ENCODE measurements around the gene SCO2.
"Not testable (repeated sequence)": the region's sequence is repeated elsewhere in the genome, so short reads cannot be mapped to it uniquely, and the experiment has no call there.

The SCO2 gene

GRCh38 chr22:50548921-50549790, 23.8 kb upstream of the SCO2 start:
- no peak for DNase-seq

- no peak for DNase-seq
Observed at GRCh38 chr22:50548040-50548920, 22.9 kb upstream of the SCO2 start.

DNA sequence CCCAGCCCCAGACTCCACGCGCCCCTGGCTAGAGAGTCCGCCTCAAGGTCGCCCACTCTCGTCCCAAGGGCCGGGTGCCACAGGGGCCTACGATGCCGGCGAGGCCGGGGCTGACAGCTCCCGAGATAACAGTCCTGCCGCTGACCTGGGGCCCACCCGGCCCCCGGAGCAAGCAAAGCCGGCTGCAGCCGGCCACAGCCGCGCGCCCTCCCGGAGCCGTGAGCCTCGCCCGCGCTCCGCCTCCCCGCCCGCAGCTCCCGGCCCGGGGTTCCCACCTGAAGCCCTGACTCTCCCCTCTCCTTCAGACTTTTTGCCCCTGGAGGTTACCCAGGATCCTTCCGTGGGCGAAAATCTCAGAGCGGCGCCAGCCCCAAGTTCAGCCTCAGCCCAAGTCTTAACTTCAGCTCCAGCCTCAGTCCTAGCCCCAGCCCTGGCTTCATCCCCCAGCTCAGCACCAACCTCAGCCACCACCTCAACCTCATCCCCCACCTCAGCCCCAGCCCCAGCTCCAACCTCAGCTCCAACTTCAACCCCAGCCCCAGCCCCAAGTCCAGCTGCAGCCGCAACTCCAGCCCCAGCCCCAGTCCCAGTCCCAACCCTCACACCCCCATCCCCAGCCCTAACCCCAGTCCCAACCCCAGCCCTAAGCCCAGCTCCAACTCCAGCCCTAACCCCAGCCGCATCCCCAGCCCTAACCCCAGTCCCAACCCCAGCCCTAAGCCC, 22.0 kb upstream of the SCO2 start:
- no peak for DNase-seq

- DNase-seq: no peak
Observed at GRCh38 chr22:50546326-50547262, 21.2 kb upstream of the SCO2 start.

DNA sequence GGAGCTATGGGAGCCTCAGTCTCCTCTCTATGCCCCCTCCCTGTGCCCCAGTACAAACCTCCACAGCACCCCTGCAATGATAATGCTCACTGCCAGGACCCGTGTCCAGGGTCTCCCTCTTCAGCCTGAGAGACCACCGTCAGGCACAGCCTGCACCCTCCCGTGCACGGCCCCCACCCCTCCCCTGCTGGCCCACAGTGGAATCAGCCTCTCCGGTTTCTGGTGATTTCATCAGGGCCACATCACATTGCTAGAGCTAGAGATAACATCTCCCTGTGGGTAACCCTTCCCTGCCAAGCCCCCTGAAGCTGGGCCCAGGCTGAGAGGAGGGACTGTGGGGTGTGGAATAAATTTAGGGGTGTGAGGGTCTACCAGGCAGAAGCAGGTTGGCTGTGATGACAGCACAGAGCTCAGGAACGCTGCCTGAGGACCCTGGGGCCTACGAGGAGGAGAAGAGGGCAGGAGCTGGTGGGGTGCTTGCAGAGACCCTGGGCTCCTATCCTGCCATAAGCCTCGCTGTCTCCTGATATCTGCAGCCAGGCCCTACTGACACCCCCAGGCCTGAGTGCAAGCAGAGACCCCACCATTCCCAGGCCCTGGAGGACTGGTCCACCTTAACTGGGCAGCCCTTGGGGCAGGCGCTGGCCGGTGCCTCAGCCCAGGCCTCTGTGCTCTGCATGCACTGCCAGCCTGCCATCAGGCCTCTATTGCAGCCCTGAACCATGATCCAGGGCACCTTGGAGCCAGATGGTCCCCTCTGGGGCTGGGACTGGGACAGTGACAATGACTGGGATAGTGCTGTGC, 20.3 kb upstream of the SCO2 start, which contains the start of gene KLHDC7B:
KLHDC7B (plus strand) TSS at position 378 of the 804 bp plus-strand sequence; CDS start at position 723, 345 bp downstream.
- no peak for DNase-seq

GRCh38 chr22:50544746-50545253, 19.4 kb upstream of the SCO2 start:
- DNase-seq: no peak

- DNase-seq: peak; percentile 16
Observed at GRCh38 chr22:50544078-50544745, 18.8 kb upstream of the SCO2 start.

DNA sequence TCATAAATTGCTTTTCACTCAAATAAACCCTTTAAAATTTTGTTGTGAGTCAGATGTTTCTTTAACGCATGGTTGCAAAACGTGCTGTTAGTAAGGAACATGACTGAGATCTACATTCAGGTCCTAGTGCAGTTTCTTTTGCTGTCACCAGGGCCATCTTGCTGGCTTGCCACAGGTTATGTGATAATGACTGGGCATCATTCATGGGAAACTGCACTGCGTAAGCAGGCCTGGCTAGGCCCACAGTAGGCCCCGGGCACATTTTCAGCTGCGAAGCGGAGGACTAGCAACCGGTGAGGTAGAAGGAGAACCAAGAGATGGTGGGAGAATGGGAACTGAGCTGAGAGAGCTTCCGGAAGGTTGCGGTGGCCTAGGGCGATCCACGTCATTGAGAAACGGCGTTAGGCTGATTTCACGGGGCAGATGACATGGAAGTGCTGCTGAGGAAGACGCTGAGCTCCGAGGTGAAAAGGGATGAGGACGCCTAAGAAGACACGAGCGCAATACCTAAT, 17.1 kb upstream of the SCO2 start:
- DNase-seq: no peak

DNA sequence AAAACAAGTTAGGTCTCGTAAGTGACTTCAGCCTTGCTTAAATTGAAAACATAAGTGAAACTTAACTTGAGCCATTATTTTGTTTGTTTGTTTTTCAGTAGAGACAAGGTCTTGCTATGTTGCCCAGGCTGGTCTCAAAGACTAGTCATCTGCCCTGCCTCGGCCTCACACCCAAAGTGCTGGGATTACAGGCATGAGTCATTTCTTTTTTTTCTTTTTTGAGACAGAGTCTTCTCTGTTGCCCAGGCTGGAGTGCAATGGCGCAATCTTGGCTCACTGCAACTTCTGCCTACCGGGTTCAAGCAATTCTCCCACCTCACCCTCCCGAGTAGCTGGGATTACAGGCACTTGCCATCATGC, 16.2 kb upstream of the SCO2 start:
- DNase-seq: not testable (repeated sequence)

DNA sequence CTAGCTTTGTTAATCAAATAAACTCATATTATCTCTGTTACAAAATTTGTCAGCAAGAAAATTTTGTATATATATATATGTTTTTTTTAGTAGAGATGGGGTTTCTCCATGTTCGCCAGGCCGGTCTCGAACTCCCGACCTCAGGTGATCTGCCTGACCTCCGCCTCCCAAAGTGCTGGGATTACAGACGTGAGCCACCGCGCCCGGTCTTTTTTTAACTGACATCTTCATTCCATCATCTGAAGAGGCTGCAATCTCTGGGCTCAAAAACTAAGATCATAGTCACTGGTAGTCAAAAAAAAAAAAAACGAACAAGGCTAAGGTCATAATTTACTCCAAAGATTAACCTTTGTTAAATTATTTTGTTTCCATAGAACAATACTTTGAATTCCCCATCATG, 15.0 kb upstream of the SCO2 start:
- no peak for DNase-seq

- no peak for DNase-seq
Observed at GRCh38 chr22:50537765-50538164, 12.4 kb upstream of the SCO2 start.

GRCh38 chr22:50536226-50536625, 10.8 kb upstream of the SCO2 start:
- no peak for DNase-seq

DNA sequence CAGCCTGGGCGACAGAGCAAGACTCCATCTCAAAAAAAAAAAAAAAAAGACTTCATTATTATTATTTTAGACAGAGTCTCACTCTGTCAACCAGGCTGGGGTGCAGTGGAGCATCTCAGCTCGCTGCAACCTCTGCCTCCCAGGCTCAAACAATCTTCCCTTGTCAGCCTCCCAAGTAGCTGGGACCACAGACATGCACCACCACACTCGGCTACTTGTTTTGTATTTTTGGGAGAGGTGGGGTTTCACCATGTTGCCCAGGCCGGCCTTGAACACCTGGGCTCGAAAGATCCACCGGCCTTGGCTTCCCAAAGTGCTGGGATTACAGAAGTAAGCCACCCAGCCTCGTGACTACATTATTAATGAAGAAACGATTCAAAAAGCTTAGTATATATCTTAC, 9.7 kb upstream of the SCO2 start:
- no peak for DNase-seq

DNA sequence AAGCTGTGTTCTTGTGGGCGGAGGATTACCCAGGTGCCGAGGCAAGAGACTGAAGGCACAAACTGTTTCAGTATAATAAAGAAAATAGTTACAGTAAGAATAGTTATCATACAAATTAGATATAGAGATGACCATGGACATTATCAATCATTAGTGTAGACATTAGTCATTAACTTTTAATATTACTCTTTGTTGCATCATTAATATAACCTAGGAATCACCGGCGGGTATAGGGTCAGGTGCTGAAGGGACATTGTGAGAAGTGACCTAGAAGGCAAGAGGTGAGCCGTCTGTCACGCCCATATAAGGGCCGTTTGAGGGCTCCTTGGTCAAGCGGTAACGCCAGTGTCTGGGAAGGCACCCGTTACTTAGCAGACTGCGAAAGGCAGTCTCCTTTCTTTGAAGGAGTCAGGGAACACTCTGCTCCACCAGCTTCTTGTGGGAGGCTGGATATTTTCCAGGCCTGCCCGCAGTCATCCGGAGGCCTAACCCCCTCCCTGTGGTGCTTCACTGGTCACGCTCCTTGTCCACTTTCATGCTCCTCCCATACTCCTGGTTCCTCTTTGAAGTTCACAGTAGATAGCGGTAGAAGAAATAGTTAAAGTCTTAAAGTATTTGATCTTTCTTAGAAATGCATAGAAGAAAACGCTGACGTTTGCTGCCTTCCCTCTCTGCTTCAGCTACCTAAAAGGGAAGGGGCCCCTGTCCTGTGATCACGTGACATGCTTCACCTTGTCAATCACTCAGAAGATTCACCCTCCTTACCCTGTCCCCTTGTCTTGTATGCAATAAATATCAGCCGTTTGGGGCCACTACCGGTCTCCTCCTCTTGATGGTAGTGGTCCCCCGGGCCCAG, 8.7 kb upstream of the SCO2 start:
- DNase-seq: not testable (repeated sequence)

DNA sequence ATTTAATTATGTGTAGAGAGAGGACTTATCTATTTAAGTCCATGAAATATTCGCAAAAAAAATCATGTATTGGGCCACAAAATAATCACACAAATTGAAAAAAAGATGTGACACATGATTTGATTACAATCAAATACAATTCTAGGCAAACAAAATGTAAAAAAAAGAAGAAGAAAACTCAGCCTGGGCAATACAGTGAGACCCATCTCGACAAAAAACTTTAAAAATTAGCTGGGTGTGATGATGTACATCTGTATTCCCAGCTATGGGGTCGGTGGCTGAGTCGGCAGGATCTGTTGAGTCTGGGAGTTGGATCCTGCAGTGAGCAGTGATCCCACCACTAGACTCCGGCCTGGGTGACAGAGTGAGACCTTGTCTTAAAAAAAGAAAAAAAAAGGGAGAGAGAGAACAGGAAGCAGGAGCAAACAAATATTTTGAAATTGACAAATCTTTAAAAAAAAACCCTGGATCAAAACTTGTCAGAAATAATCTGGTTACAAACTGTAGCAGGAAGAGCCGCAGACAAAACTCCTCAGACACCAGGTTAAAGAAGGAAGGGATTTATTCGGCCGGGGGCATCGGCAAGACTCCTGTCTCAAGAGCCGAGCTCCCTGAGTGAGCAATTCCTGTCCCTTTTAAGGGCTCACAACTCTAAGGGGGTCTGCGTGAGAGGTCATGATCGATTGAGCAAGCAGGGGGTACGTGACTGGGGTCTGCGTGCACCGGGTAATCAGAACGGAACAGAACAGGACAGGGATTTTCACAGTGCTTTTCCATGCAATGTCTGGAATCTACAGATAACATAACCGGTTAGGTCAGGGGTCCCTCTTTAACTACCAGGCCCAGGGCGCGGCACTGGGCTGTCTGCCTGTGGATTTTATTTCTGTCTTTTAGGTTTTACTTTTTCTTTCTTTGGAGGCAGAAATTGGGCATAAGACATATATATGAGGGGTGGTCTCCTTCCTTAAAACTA, 7.7 kb upstream of the SCO2 start:
- DNase-seq: no peak

DNA sequence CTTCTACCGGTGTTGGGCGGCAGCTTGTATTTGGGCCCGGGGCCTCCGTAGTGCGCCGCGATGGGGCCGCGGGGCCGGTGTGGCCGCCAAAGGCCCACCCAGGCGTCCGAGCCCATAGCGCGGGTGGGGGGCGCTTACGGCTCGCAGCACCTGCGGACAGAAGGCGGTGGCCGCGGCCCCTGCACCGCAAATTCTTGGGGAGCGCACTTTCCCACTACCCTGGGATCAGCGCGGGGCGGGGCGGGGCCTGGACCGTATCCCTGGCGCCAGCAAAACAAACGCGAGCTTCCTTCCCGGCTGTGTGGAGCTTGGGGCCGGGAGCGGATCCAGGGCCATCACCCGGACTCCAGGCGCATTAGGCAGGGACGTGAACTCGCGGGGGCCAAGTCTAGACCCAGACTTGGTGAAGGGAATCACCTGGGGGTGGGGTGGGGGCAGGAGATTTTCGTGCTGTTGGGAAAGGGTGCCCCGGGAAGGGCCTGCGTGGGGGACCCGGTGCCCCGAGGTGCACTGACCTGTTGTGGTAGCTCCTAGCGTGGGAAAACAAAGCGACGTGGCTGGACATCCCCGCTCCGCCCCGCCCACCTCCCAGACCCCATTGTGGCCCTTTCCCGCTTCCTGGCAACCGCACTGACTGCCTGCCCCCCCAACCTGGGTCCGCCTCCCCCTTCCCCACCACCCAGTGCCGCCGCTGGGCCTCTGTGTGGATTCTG, 6.7 kb upstream of the SCO2 start:
- DNase-seq: no peak

DNA sequence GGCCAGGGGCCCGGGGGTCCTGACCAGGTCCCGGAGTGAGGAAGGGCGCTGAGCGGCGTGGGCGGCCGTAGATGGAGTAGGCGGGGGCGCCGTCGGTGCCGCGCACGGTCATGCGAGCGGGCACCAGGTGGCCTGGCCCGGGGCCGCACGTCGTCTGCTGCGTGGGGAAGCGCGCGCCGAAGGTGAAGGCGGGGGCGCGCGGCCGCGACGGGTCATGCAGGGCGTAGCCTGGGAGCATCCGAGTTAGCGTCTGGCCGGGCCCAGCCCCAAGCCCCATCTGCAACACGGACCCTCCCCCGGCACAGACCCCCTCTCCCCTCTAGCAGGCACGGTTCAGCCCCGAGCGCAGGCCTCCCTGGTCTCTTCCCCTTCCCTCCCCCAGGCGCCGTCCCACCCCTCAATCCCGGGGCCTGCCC, 6.2 kb upstream of the SCO2 start:
- no peak for DNase-seq

Data from NCI-H1436 treated with DMSO at 0.1 percent for 48 hours (cell line).